ENCODE data around the gene MFSD11. TPM values are rescaled to one million over a fixed set of nuclear protein-coding genes. Genes with fewer than 3 reads are reported as not detected.

MFSD11 gene
- polyA plus RNA-seq, 2 of the 4 experiments (the other 2 are of a cell fraction): 17.5 to 26.0 TPM

DNA sequence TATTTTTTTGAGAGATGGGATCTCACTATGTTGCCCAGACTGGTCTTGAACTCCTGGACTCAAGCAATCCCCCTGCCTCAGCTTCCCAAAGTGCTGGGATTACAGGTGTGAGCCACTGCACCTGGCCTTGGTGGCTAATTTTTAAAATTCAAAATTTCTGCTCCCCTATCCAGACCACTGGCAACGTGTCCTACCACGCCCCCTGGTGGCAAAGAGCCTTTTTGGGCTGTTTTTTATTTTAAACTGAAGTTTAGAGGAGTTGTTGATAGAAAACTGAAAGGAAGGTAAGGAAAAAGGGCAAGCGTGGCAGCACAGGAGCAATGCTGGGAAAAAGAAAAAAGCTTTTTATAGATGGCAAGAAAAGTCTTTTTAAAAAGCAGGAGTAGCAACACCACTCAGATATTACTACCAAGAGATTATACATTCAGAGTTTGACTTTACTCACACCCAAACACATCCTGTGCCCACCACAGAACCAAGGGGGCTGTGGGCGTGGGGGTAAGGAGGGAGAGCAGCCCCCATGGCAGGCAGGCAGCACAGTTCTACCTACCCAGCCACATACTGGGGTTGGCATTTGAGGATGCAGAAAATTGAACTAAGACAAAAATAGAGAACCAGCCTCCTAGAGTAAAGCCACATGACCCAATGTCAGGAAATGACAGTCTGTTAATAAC, 23.0 kb upstream of the MFSD11 start:
- 18% methylated on average over 4 of the region's 4 CpGs for WGBS (ENCODE audit: missing lambda C conversion rate)
- ATAC-seq: peak in 1 of 2 experiments; percentile 48; a peak in 3 of 6 replicates
- peak in 1 of 2 experiments; percentile 57 for DNase-seq (ENCODE audit: low read depth in 1 of 2, low spot score in 1 of 2)
- H3K4me3 ChIP-seq: no peak overlapping the region
- no peak overlapping the region for H3K4me2 ChIP-seq
- peak; percentile 97 for TF ChIP-seq CTCF (IDR thresholded peaks at IDR 0.05)
- peak; percentile 85 for TF ChIP-seq SMC3 (IDR thresholded peaks at IDR 0.05)
- TF ChIP-seq RAD21 (conservative IDR thresholded peaks at IDR 0.05 in 1 of 2, IDR thresholded peaks at IDR 0.05 in 1 of 2): peak; percentile 77
- no peak for TF ChIP-seq RCOR1 (IDR thresholded peaks at IDR 0.05; ENCODE audit: low read depth, low read length)
- no peak for FAIRE-seq
- CTCF ChIA-PET: interaction anchor here (0.6 to 26.0 kb wide), 33 partner anchors 11 to 1472 kb away, joined by 3 to 456 read pairs (median 5); partner anchors contain the start of genes JMJD6, METTL23, PRCD and ST6GALNAC2
- H3K27ac ChIP-seq: no peak overlapping the region
- H3K4me1 ChIP-seq: peaks cover 12% of the 10 kb centered on the region
- POLR2A ChIA-PET: no interaction called here
- H3K9me3 ChIP-seq: no peaks in the 10 kb centered on the region

DNA sequence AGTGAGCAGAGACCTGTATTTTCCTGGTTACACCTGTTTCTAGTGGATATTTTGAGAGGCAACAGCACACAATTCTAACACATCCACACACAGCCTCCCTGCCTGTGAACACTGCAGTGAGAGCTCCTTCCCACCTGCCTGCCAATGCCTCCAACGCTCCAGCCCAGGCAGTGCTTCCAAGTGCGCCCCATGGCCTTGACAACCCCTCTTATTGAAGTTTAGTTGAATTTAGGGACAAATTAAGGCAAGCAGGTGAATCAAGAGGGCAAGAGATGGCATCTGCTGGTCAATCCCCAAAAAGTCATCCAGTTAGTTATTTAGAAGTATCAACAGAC, 22.5 kb upstream of the MFSD11 start:
- FAIRE-seq (no peak), ATAC-seq (no peak), DNase-seq (ENCODE audit: low read depth in 1 of 2, low spot score in 1 of 2) (no peak)
- TF ChIP-seq, protein P1, sequence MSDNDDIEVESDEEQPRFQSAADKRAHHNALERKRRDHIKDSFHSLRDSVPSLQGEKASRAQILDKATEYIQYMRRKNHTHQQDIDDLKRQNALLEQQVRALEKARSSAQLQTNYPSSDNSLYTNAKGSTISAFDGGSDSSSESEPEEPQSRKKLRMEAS (IDR thresholded peaks at IDR 0.05): no peak
- TF ChIP-seq ATOH8 (CRISPR knock-in tag; IDR thresholded peaks at IDR 0.05; ENCODE audit: low read depth): no peak
- TF ChIP-seq POLR2AphosphoS2 (conservative IDR thresholded peaks at IDR 0.05; ENCODE audit: low read length): no peak
- TF ChIP-seq HOXA7 (CRISPR knock-in tag; IDR thresholded peaks at IDR 0.05): no peak
- TF ChIP-seq ZSCAN20 (CRISPR knock-in tag; IDR thresholded peaks at IDR 0.05): no peak
- TF ChIP-seq EP300 (IDR thresholded peaks at IDR 0.05): no peak
- TF ChIP-seq HES2 (IDR thresholded peaks at IDR 0.05): no peak
- TF ChIP-seq RFX5 (IDR thresholded peaks at IDR 0.05): no peak
- TF ChIP-seq, protein P2, sequence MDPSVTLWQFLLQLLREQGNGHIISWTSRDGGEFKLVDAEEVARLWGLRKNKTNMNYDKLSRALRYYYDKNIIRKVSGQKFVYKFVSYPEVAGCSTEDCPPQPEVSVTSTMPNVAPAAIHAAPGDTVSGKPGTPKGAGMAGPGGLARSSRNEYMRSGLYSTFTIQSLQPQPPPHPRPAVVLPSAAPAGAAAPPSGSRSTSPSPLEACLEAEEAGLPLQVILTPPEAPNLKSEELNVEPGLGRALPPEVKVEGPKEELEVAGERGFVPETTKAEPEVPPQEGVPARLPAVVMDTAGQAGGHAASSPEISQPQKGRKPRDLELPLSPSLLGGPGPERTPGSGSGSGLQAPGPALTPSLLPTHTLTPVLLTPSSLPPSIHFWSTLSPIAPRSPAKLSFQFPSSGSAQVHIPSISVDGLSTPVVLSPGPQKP (IDR thresholded peaks at IDR 0.05; ENCODE audit: low read depth, low read length): no peak
- TF ChIP-seq CBX8 (IDR thresholded peaks at IDR 0.05): no peak
- no peak for TF ChIP-seq MAFK (IDR thresholded peaks at IDR 0.05; ENCODE audit: partially characterized antibody)
- TF ChIP-seq POLR2A (IDR thresholded peaks at IDR 0.05; ENCODE audit: low read length): no peak
- ChIA-PET POLR2A (no interaction called here), CTCF (interaction anchor here (0.7 to 26.0 kb wide), 24 partner anchors 10 to 226 kb away, joined by 3 to 456 read pairs (median 6); partner anchors contain the start of genes JMJD6, METTL23 and PRCD)
- H3K4me1 ChIP-seq: peaks cover 9% of the 10 kb centered on the region
- no peaks in the 10 kb centered on the region for H3K9me3 ChIP-seq
- no peak overlapping the region for H3K4me3 ChIP-seq
- 93% methylated on average over 2 of the region's 2 CpGs for WGBS (ENCODE audit: missing lambda C conversion rate)
- no peak overlapping the region for H3K27ac ChIP-seq
- no peak overlapping the region for H3K4me2 ChIP-seq

GRCh38 chr17:76716146-76716838, 21.6 kb upstream of the MFSD11 start:
- H3K27ac ChIP-seq: no peak overlapping the region
- H3K4me3 ChIP-seq: no peak overlapping the region
- no peak for DNase-seq (ENCODE audit: low read depth in 1 of 2, low spot score in 1 of 2)
- POLR2A ChIA-PET: interaction anchor here (1.8 kb wide), 1 partner anchor 10 kb away, joined by 5 read pairs; the partner anchor contains the start of genes JMJD6 and METTL23
- FAIRE-seq: no peak
- H3K4me2 ChIP-seq: no peak overlapping the region
- no peaks in the 10 kb centered on the region for H3K9me3 ChIP-seq
- WGBS (ENCODE audit: missing lambda C conversion rate): 87% methylated on average over 13 of the region's 13 CpGs
- peaks cover 6% of the 10 kb centered on the region for H3K4me1 ChIP-seq
- CTCF ChIA-PET: interaction anchor here (0.9 to 26.0 kb wide), 14 partner anchors 9 to 225 kb away, joined by 3 to 456 read pairs (median 8); partner anchors contain the start of genes JMJD6 and METTL23
- no peak for ATAC-seq
- no peak for TF ChIP-seq ZFP36 (IDR thresholded peaks at IDR 0.05; ENCODE audit: borderline replicate concordance, partially characterized antibody)
- TF ChIP-seq FOSL2 (IDR thresholded peaks at IDR 0.05): no peak
- no peak for TF ChIP-seq FOSL2 (CRISPR knock-in tag; IDR thresholded peaks at IDR 0.05)
- TF ChIP-seq CHD4 (IDR thresholded peaks at IDR 0.05; ENCODE audit: borderline replicate concordance): no peak
- TF ChIP-seq, protein P3, sequence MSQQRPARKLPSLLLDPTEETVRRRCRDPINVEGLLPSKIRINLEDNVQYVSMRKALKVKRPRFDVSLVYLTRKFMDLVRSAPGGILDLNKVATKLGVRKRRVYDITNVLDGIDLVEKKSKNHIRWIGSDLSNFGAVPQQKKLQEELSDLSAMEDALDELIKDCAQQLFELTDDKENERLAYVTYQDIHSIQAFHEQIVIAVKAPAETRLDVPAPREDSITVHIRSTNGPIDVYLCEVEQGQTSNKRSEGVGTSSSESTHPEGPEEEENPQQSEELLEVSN (IDR thresholded peaks at IDR 0.05; ENCODE audit: borderline replicate concordance, low read depth): no peak
- TF ChIP-seq RNF2 (IDR thresholded peaks at IDR 0.05; ENCODE audit: borderline replicate concordance, low read depth): no peak
- TF ChIP-seq, protein P2 (IDR thresholded peaks at IDR 0.05; ENCODE audit: low read depth, low read length): no peak
- TF ChIP-seq TFCP2L1 (CRISPR knock-in tag; IDR thresholded peaks at IDR 0.05): no peak
- no peak for TF ChIP-seq FOSB (CRISPR knock-in tag; IDR thresholded peaks at IDR 0.05)
- TF ChIP-seq CEBPB (IDR thresholded peaks at IDR 0.05): no peak
- TF ChIP-seq ZNF302 (CRISPR knock-in tag; IDR thresholded peaks at IDR 0.05): no peak
- TF ChIP-seq EP300 (IDR thresholded peaks at IDR 0.05): no peak
- no peak for TF ChIP-seq CBX8 (IDR thresholded peaks at IDR 0.05)
- no peak for TF ChIP-seq NFE2L2 (conservative IDR thresholded peaks at IDR 0.05; ENCODE audit: low read length)
- TF ChIP-seq RFX5 (IDR thresholded peaks at IDR 0.05): no peak
